Stimulated activated CD4-positive, alpha-beta T cell treated with anti-CD3 and anti-CD28 coated beads, Interleukin-1b, Interleukin-23, amount 100 ng/mL, for 1 hour (primary cell): ENCODE measurements around the gene SIPA1L3.
"Not testable (repeated sequence)": the region's sequence is repeated elsewhere in the genome, so short reads cannot be mapped to it uniquely, and the experiment has no call there.

Experiments
- DNase-seq, 2 donors: peaks; one replicate each; pipeline ENCODE4 v3.0.0-alpha.2; 2020; ENCODE audit warnings: low read depth in 2 of 2

The SIPA1L3 gene

DNA sequence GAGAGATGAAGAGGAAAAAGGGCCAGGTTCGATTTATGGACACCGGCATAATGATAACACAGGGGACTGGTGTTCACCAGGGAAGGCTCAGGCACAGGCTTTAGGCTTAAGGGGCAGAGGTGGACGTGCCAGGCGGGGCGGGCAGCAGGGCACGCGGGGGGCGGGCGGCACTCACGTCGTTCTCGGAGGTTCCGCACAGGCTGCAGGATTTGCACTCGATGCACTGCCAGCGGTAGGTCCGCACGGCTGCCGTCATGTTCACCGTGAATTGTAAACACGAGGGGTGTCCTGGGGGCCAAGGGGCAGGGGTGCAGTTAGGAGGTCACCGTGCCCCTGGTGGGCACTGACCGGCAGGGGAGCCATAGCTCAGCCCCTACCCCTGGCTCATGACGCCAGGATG is 306.5 kb downstream of the SIPA1L3 start:
- DNase-seq, result no peak

DNA sequence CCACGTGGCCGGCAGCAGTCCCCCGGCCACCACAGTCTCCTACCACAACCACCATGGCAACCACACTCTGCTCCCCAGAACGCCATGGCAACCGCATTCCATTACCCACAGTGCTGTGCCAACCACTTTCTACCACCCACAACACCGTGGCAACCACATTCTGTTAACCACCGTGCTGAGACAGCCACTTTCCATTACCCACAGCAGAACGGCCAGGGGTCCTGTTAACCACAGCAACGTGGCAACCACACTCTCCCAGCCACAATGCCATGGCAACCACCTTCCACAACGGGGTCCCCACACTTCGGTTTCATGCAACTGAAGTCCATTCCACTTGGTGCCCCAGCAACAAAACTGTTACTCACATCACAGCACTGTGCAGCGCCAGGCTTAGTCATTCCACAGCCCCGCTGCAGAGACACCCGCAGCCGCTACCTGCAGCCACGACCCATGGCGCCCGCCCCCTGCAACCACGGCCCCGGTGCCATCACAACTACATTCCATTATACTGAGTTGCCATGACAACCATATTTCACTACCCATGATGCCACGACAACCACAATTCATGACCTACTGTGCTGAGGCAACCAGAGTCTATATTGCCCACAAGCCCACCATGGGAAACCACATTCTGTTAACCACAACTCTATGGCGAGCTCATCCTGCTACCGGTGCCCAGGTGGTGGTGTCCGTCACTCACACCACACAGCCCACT is 307.1 kb downstream of the SIPA1L3 start:
- peak in 1 of 2 donors; percentile 18 for DNase-seq

DNA sequence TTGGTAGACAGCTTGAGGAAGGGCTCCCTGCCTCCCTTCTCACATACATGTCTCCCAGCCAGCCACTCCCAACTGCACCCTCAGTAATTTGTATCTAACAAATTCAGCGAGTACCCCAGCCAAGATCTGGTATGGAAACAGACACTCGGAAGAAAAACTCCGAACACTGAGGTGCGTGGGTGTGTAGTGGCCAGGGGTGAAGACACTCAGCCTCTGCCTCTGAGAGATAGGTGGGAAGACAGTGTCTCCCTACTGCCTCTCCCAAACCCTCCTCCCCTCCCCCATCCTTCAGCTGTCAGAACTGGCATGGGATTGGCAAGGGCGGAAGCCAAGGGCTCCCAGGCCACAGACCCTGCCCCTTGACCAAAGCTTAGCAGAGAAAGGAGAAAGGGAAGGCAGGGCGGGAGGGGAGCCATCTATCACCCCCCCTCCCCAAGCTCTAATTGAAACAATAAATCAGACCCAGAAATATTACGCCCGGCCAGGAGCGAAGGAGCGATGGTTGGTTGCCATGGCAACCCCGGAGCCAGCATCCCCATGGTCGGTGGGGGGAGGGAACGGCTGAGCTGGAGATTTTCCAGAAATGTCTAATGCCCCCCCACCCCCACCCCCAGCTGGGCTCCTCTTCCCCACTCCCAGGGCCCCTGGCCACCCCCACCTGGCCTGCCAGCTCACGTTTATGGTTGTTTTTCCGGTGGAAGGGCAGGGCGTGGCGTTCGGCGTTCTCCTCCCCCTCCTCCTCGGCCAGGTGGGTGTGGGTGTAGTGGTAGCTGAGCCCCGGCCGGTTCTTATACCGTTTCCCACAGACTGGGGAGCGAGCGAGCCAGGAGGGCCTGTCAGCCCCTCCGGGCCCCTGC is 310.0 kb downstream of the SIPA1L3 start:
- DNase-seq, result no peak

DNA sequence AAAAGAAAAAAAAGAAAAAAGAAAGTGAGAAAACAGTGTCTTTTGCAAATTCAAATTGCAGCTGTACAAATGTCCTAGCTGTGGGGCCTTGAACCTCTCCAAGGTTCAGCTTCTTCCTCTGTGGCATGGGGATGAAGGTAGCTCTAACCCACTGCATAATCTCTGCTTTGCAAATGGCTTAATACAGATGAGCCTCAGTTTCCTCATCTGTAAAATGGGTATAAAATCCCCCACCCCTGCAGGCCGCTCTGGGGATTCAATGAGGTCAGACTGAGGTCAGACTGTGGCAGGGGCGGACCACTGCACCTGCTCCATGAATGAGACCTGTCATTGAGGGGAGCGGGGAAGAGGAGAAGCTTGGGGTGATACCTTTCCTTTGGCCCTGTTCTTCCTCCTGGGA is 311.2 kb downstream of the SIPA1L3 start:
- DNase-seq, result no peak

DNA sequence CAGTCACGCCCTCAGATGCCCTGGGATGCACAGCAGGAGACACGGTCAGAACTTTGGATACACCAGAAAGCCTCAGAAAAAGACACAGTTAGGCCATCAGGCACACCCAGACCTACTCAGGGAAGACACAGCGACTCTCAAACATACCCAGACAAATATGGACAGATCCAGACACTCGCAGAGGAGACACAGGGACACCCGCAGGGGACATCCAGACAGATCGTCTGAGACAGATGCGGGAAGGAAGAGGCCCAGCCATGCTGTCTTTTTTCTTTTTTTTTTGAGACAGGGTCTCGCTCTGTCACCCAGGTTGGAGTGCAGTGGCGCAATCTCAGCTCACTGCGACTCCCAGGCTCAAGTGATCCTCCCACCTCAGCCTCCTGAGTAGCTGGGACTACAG is 312.2 kb downstream of the SIPA1L3 start:
- DNase-seq, result no peak

GRCh38 chr19:38221421-38221820 is 314.4 kb downstream of the SIPA1L3 start:
- DNase-seq, result no peak

DNA sequence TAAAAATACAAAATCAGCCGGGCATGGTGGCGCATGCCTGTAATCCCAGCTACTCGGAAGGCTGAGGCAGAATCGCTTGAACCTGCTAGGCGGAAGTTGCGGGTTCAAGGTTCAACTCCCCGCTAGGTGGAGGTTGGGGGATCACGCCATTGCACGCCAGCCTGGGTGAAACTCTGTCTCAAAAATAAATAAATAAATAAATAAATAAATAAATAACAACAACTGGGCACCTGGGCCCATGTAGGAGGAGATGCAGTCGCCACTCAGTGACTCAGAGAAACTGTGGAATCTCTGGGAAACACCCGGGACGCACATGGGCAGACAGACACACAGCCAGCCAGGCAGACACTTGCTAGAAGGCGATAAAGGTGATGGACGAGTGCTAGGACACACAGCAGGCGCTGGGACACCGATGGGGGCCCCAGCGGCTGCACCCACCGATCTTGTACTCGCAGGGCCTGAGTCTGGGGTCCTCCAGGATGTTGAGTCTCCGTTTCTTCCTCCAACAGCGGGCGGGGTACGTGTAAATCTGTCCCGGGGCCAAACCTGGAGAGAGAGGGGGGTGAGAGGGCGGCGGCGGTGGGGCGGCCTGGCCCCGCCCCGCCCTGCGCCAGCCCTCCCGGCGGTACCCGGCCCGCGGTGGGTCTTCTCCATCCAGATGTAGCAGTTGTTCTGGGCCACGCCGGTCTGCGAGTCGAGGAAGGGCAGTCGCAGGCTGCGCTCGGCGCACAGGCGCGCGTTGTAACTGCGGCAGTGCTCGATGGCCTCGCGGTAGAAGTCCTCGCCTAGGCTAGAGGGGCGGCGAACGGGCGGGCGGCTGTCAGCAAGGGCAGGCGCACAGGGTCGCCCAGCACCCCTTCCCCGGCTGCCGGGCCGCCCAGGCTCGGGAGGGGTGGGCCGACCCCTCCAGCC is 315.2 kb downstream of the SIPA1L3 start:
- no peak for DNase-seq

- no peak for DNase-seq
Observed at GRCh38 chr19:38223119-38223523, 316.1 kb downstream of the SIPA1L3 start.

DNA sequence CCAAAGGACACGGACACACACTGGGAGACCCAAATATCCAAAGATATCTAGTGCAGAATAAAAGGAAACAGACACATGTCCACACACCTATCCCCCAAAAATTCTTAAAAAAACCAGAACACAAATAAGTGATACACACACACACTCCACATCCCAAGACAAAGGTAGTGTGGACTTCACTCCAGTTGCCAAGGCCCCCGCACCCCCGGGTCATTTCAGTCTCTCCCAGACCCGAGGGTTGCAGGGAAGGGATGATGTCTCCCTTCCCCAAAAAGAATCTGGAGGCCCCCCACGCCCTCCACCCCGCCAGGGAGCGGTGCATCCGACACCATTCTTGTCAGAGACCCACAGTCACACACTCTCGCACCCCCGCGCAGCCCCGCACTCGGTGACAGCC is 316.6 kb downstream of the SIPA1L3 start:
- DNase-seq, result no peak

GRCh38 chr19:38224014-38224862 is 317.2 kb downstream of the SIPA1L3 start, which contains the start of gene DPF1:
DPF1 (minus strand) TSS chr19:38224222; CDS start chr19:38224142, 80 bp downstream.
- peak in 1 of 2 donors; percentile 29 for DNase-seq

- DNase-seq, result not testable (repeated sequence)
Observed at GRCh38 chr19:38224863-38225218, 317.8 kb downstream of the SIPA1L3 start.

GRCh38 chr19:38227287-38228004 is 320.4 kb downstream of the SIPA1L3 start:
- DNase-seq, result no peak

- DNase-seq, result no peak
Observed at GRCh38 chr19:38228005-38228377, 321.0 kb downstream of the SIPA1L3 start.

DNA sequence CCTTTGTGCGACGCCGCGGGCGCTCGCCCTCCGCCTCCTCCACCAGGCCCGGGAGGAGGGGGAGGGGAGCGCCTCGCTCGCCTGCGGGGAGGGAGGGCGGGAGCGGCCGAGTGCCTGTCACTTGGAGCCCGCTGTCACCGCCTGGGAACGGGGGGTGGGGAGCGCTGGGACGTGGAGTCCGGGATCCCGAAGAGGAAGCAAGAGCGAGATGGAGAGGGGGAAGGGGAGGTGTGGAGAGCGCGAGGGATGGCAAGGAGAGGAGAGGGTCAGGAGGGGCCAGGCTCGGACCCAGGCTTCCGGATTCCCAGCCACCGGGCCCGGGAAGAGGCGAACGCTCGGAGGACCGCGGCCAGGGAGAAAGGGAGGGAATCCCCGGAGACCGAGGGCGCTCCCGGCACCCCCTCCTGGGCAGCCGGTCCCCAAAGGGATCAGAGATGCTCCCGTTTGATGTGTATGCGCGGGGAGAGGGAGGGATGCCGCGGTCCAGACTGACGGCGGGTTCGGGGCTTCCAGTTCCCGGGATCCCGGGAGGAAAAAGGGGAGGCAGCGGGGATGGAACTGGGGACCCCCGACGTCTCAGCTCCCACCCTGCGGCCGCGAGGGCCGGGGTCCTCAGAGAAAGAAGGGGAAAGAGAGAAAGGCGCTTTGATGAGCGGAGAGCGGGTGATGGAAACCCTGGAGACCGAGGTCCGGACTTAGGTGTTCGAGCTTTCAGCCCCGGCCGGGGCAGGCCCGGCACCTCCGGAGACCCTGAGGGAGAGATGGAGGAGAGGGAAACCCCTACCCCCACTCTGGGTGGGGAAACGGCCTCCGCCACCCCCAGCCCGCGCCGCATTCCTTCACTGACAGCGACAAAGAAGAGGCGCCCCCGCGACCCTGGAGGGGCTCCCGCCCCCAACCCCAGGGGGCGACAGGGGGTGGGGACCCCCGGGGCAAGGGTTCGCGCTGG is 321.8 kb downstream of the SIPA1L3 start:
- no peak for DNase-seq

- DNase-seq, result peak; percentile 11 to 34
Observed at GRCh38 chr19:38229585-38230073, 322.6 kb downstream of the SIPA1L3 start.

DNA sequence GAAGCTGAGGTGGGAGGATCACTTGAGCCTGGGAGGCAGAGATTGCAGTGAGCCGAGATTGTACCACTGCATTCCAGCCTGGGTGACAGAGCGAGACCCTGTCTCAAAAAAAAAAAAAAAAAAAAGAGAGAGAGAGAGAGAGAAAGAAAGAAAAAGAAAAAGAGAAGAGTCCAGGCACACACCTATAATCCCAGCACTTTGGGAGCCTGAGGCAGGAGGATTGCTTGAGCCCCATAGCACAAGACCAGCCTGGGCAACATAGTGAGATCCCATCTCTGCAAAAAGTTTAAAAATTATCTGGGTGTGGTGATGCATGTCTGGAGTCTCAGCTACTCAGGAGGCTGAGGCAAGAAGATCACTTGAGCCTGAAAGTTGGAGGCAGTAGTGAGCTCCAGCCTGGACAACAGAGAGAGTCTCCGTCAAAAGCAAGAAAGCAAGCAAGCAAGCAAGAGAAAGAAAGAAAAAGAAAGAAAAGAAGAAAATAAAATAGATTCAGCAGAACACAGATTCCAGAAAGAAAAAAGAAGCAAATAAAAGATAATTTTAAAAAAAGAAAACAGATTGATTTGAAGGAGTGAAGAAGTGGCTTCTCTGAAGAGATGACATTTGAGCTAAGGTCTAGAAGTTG is 323.6 kb downstream of the SIPA1L3 start:
- DNase-seq, result not testable (repeated sequence)

DNA sequence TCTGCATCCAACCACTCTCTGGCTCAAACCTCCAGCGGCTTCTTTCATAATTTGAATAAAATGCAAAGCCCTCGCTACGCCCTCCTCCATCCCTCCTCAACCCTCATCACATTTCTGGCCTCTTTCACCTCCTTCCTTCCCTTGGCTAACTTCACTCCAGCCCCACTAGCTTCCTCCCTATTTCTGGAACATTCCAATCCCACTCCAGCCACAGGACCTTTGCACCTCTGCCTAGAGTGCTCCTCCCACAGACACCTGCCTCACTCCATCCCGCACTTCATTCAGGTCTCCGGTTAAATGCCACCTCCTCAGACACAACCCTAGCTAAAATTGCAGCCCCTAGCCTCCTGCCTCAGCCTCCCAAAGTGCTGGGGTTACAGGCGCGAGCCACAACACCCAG is 324.9 kb downstream of the SIPA1L3 start:
- no peak for DNase-seq

DNA sequence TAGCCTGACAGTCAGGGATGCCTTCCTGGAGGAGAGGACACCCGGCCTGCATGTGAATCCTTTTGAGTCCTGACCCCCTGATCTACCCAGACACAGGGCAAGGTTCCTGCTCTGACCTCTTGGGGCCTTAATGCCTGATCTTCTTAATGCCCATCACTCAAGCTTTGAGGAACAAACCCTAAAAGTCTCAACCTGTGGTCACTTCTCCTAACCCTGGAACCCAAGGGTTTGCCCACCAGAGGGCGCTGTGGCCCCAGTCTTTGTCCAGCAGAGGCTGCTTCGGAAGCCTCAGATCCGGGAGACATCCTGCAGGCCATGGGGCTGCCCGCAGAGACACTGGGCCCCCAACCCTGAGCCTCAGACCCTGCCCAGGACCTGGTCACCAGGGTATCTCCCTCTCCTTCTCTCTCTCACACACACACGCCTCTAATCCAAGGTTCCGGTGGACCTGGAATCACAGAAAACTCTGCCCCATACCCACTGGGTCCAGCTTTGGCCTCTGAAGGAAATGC is 326.8 kb downstream of the SIPA1L3 start:
- DNase-seq, result peak; percentile 32 to 68
